Ovary (tissue), 9 donors: ENCODE results near the gene THRB. TPM values are rescaled to one million over a fixed set of nuclear protein-coding genes. Genes with fewer than 3 reads are reported as not detected.

Experiments
- DNase-seq, 5 donors: peaks; one replicate each; pipeline ENCODE4 v3.0.0-alpha.2; 2019 to 2020
- H3K27ac ChIP-seq, 2 donors: fragments of 200-600 bp; one replicate each; pipeline versions ENCODE4 v1.5.1 to v1.8.0; 2019 to 2022
- H3K27me3 ChIP-seq: fragments of 200-600 bp; one replicate; pipeline ENCODE4 v1.8.0; 2022
- H3K36me3 ChIP-seq: fragments of 200-600 bp; sonication (generic); one replicate; pipeline ENCODE4 v1.5.1; 2019
- H3K4me1 ChIP-seq: one replicate; pipeline ENCODE4 v1.8.1; 2013; ENCODE audit warnings: mild to moderate bottlenecking, moderate library complexity; ENCODE audit not compliant: insufficient read depth
- H3K4me3 ChIP-seq: fragments of 200-600 bp; sonication (generic); one replicate; pipeline ENCODE4 v1.5.1; 2017
- H3K9me3 ChIP-seq, 2 donors: fragments of 200-600 bp in 1 of 2; sonication (generic) in 1 of 2; one replicate each; pipeline versions ENCODE4 v1.5.1 to v1.8.1; 2013 to 2019; ENCODE audit warnings: mild to moderate bottlenecking in 1 of 2, moderate library complexity in 1 of 2
- EP300 ChIP-seq: sonication (generic); formaldehyde crosslinking; IDR thresholded peaks from one replicate; pipeline ENCODE4 v1.6.1; 2017; ENCODE audit warnings: antibody characterized with exemption
- POLR2A ChIP-seq: fragments of 450-650 bp; IDR thresholded peaks from one replicate; pipeline ENCODE4 v1.6.1; 2017; ENCODE audit warnings: antibody characterized with exemption, mild to moderate bottlenecking, moderate library complexity
- WGBS, 3 donors: extraction: QIAGEN DNeasy Blood & Tissue Kit in 1 of 3; methylation state at CpG; one replicate each; pipeline versions ENCODE4 v1.1.5 to v1.1.7; 2013 to 2017; 5-methylcytosine and 5-hydroxymethylcytosine counted together
- intact Hi-C, 4 donors: fragments of 100-400 bp; cut with DNase I; formaldehyde crosslinking; loops; one replicate each; pipeline versions ENCODE4 v1.11.0 to v1.15.1; 2022 to 2023
- polyA plus RNA-seq, 2 donors: library from polyadenylated mRNA; stranded (reverse); fragments of 200-250 nt in 1 of 2; fragments of 350-450 nt in 1 of 2; fragmentation: Illumina TruSeq in 1 of 2; extraction: RNeasy Lipid Tissue Mini Kit (QIAGEN cat#74804) in 1 of 2; gene quantifications; one replicate each; pipeline ENCODE4 v1.2.3, GENCODE V29; 2013 to 2014
- total RNA-seq, 7 donors: library from RNA; depleted of rRNA in 2 of 7; stranded (reverse); fragments of >200 nt in 2 of 7; fragmentation: NEBNext Ultra II Directional in 3 of 7; extraction: Animal tissue kit (Norgen Biotek cat#: 25700) in 3 of 7; gene quantifications; one replicate each; pipeline versions ENCODE4 v1.1.0 to v1.2.4, GENCODE V29; 2016 to 2023
- TF ChIP-seq, protein P1 (sequence below), 3 donors: fragments of 450-650 bp in 2 of 3; fragments of 200-600 bp in 1 of 3; IDR thresholded peaks; one replicate each; pipeline versions ENCODE4 v1.5.1 to v1.8.0; 2016 to 2022; ENCODE audit warnings: antibody characterized with exemption in 3 of 3, mild to moderate bottlenecking in 1 of 3
- donor health status: DM: no; HTN: no; CAD: no; lungs with moderate emphysema.
- donor health status: DM: no; HTN: no; CAD: no.
- donor health status: Bipolar disorder and iron deficiency.
- donor health status: DM: yes; HTN: yes; CAD: no.
- donor health status: DM: no; HTN: no; CAD: no.
- donor health status: DM: yes; HTN: yes; CAD: no.

The THRB gene
- total and polyA plus RNA-seq, 9 donors, result 0.91 to 6.5 (median 3.2) TPM

DNA sequence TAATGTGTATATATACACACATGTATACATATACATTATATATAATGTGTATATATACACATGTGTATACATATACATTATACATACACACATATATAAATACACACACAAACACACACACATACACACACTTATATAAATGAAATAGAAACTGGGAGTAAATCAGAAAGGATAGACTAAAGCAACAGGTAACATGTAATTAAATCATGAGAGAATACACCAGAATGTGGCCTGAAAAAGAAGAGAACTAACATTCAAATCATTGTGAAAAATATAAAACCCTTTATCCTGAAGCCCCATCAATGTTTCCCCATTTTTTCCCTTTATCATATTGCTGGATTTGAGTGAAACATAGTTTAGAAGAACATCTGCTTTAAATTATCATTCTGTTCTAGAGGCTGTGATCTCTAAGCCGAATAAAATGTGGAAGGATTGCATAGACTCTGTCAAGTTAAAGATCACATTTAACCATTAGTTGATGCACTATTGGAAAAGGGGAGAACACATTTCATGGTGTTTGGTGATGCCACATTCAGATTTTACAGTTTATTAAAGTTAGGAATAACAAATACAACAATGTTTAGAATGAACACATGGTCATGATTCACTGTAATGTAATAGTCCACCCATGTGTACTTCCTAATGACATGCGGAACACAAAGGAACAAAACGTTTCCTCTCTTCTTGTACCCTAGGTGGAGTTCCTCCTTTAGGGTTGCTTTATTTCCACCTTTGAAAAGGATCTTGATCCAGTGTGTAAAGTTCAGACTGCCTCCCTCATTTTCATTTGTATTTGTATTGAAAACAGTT, 12.5 kb upstream of the THRB start:
- no peaks in the 10 kb centered on the region for H3K36me3 ChIP-seq
- no peaks in the 10 kb centered on the region for H3K27me3 ChIP-seq
- H3K4me1 ChIP-seq, result no peaks in the 10 kb centered on the region
- no peak for DNase-seq
- intact Hi-C loops, result no loop called here
- no peaks in the 10 kb centered on the region for H3K9me3 ChIP-seq
- TF ChIP-seq, protein P1, sequence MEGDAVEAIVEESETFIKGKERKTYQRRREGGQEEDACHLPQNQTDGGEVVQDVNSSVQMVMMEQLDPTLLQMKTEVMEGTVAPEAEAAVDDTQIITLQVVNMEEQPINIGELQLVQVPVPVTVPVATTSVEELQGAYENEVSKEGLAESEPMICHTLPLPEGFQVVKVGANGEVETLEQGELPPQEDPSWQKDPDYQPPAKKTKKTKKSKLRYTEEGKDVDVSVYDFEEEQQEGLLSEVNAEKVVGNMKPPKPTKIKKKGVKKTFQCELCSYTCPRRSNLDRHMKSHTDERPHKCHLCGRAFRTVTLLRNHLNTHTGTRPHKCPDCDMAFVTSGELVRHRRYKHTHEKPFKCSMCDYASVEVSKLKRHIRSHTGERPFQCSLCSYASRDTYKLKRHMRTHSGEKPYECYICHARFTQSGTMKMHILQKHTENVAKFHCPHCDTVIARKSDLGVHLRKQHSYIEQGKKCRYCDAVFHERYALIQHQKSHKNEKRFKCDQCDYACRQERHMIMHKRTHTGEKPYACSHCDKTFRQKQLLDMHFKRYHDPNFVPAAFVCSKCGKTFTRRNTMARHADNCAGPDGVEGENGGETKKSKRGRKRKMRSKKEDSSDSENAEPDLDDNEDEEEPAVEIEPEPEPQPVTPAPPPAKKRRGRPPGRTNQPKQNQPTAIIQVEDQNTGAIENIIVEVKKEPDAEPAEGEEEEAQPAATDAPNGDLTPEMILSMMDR (IDR thresholded peaks at IDR 0.05), result no peak
- TF ChIP-seq EP300 (no peak), POLR2A (no peak)
- no peak overlapping the region for H3K27ac ChIP-seq
- H3K4me3 ChIP-seq, result no peak overlapping the region
- 75 to 85% (median 83%) methylated on average over 3 of the region's 3 CpGs for WGBS, 3 donors

DNA sequence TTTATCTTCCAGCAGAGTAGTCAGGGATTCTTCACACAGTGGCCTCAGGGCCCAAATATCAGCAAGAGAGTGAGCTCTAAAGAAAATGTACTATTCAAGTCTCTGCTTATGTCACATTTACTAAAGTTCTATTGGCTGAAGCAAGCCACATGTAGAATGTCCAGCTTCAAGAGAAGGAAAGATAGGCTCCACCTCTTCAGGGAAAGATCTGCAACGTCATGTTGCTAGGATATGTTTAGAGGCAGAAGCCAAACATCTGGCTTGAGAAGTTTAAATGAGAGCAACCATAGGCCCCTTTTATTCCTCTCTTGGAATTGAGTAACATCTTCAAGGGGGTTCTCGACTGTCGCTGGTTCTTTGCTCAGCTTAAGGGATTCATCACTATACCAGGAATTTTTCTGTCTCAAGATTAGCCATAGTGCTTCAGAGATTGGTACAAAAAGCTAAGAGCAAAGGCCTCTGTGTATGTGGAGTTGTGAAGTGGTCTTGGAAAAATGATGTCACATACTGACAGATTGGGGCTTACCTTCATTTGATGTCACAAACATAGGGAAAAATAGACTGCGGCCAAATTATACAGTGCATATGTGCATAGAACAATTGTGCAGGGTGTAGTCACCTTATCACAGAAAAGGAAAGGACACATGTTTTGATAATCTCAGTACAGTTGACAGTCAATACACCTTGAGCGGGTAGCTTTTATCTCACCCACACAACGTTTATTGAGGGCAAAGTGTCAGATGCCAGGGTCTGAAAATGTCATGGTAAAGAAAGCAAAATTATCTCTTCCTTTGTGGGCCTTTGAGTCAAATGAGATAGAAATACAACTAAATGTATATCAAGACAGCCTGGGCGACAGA, 11.3 kb upstream of the THRB start:
- Histone ChIP-seq H3K4me3 (no peak overlapping the region), H3K9me3 (no peaks in the 10 kb centered on the region), H3K36me3 (no peaks in the 10 kb centered on the region), H3K4me1 (no peaks in the 10 kb centered on the region), H3K27ac (no peak overlapping the region), H3K27me3 (no peaks in the 10 kb centered on the region)
- no peak for DNase-seq
- 75 to 78% (median 76%) methylated on average over 7 of the region's 7 CpGs for WGBS, 3 donors
- intact Hi-C loops, result no loop called here
- no peak for TF ChIP-seq EP300
- TF ChIP-seq POLR2A, result no peak

DNA sequence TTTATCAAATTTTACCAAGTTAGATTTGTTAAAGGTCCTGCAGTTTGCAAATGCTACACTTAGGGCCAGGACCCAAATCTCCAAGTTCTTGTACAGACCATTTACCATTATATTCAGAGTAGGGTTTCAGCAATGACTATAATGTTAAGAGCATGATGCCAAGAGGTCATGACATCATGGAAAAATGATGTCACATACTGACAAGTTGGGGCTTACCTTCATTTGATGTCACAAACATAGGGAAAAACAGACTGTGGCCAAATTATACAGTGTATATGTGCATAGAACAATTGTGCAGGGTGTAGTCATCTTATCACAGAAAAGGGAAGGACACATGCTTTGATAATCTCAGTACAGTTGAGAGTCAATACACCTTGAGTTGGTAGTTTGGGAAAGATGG, 10.1 kb upstream of the THRB start:
- intact Hi-C loops, result no loop called here
- no peaks in the 10 kb centered on the region for H3K4me1 ChIP-seq
- H3K9me3 ChIP-seq, result no peaks in the 10 kb centered on the region
- no peak overlapping the region for H3K27ac ChIP-seq
- no peaks in the 10 kb centered on the region for H3K27me3 ChIP-seq
- DNase-seq, result no peak
- TF ChIP-seq POLR2A (no peak), EP300 (no peak)
- TF ChIP-seq, protein P1 (IDR thresholded peaks at IDR 0.05), result no peak
- H3K4me3 ChIP-seq, result no peak overlapping the region
- no peaks in the 10 kb centered on the region for H3K36me3 ChIP-seq

DNA sequence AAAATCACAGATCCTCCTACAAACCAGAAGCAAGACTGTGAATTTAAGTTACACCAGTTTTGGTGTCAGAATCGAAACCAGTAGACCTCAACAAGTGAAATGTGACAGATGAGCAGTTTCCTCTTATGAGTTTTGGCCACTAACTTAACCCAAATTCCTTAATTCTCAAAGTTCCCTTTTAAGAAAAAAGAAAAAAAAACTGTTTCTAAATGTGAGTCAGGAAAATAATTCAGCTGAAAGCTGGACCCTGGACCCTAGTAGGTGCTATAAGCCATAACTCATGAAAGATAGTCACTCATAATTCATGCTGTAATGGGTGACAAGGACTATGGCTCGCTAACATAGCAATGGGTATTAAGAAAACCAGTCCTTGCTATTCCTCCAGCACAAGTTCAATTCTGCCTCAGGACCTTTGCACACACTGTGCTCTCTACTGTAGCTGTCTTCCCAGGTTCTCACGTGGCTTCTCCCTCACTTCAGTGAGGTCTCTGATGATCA, 9.0 kb upstream of the THRB start:
- Histone ChIP-seq H3K27me3 (no peaks in the 10 kb centered on the region), H3K36me3 (no peaks in the 10 kb centered on the region), H3K4me1 (no peaks in the 10 kb centered on the region), H3K9me3 (no peaks in the 10 kb centered on the region), H3K27ac (no peak overlapping the region), H3K4me3 (no peak overlapping the region)
- TF ChIP-seq, protein P1 (IDR thresholded peaks at IDR 0.05), result no peak
- TF ChIP-seq POLR2A (no peak), EP300 (no peak)
- no peak for DNase-seq
- 90 to 93% (median 92%) methylated on average over 3 of the region's 3 CpGs for WGBS, 3 donors
- intact Hi-C loops, result no loop called here
